T-helper 17 cell (primary cell): Measurements from ENCODE around the gene PTPN12. TPM values are rescaled to one million over a fixed set of nuclear protein-coding genes. Genes with fewer than 3 reads are reported as not detected.

ENCODE experiments used
- ATAC-seq: fragments of 150-1000 bp; cut with Tn5 transposase; 2 replicates; pipeline ENCODE4 v1.10.0; 2021; ENCODE audit warnings: mild to moderate bottlenecking, moderate library complexity
- DNase-seq, 3 donors: peaks; one replicate each; pipeline versions ENCODE4 v3.0.0 to v3.0.0-alpha.2; 2020 to 2021
- H3K9me3 ChIP-seq: one replicate; pipeline ENCODE4 v1.7.0; 2013; ENCODE audit warnings: low read length, mild to moderate bottlenecking; ENCODE audit not compliant: control insufficient read depth, poor library complexity, severe bottlenecking
- H3K27ac Mint-ChIP-seq: one replicate; pipeline ENCODE4 v1.8.0; 2022; ENCODE audit warnings: mild to moderate bottlenecking, moderate library complexity, mixed read lengths
- H3K27me3 Mint-ChIP-seq: one replicate; pipeline ENCODE4 v1.8.0; 2022; ENCODE audit warnings: mixed read lengths
- H3K36me3 Mint-ChIP-seq: one replicate; pipeline ENCODE4 v1.8.0; 2022; ENCODE audit warnings: low read depth, mixed read lengths
- H3K4me1 Mint-ChIP-seq: one replicate; pipeline ENCODE4 v1.8.0; 2022; ENCODE audit warnings: mild to moderate bottlenecking, mixed read lengths
- H3K4me3 Mint-ChIP-seq: one replicate; pipeline ENCODE4 v1.8.0; 2022; ENCODE audit warnings: mild to moderate bottlenecking, moderate library complexity, mixed read lengths
- total RNA-seq, 4 donors: library from RNA in 2 of 4; stranded (reverse) in 2 of 4; gene quantifications; one replicate each; pipeline ENCODE4 v1.2.3 and lab custom pipeline; 2022 to 2026

Gene PTPN12
- total RNA-seq, 2 donors from 2014 or later, result 15.5 to 70.8 TPM

GRCh38 chr7:77542895-77543294 lies 5.8 kb downstream of the PTPN12 start:
- Mint-ChIP-seq H3K4me3 (no peak overlapping the region), H3K36me3 (no peaks in the 10 kb centered on the region), H3K27me3 (no peaks in the 10 kb centered on the region), H3K27ac (peak overlapping the region; percentile 10), H3K4me1 (peaks cover 38% of the 10 kb centered on the region)
- no peaks in the 10 kb centered on the region for H3K9me3 ChIP-seq
- ATAC-seq, result no peak
- no peak for DNase-seq

GRCh38 chr7:77543910-77544309 lies 6.8 kb downstream of the PTPN12 start:
- no peaks in the 10 kb centered on the region for H3K9me3 ChIP-seq
- peak overlapping the region; percentile 10 for H3K27ac Mint-ChIP-seq
- H3K36me3 Mint-ChIP-seq, result no peaks in the 10 kb centered on the region
- DNase-seq (no peak), ATAC-seq (no peak)
- H3K27me3 Mint-ChIP-seq, result no peaks in the 10 kb centered on the region
- no peak overlapping the region for H3K4me3 Mint-ChIP-seq
- H3K4me1 Mint-ChIP-seq, result peaks cover 43% of the 10 kb centered on the region

GRCh38 chr7:77544518-77544917 lies 7.4 kb downstream of the PTPN12 start:
- ATAC-seq (no peak), DNase-seq (no peak)
- no peaks in the 10 kb centered on the region for H3K36me3 Mint-ChIP-seq
- H3K9me3 ChIP-seq, result no peaks in the 10 kb centered on the region
- no peak overlapping the region for H3K27ac Mint-ChIP-seq
- H3K4me3 Mint-ChIP-seq, result no peak overlapping the region
- H3K27me3 Mint-ChIP-seq, result no peaks in the 10 kb centered on the region
- peaks cover 42% of the 10 kb centered on the region for H3K4me1 Mint-ChIP-seq

GRCh38 chr7:77548206-77548605 lies 11.1 kb downstream of the PTPN12 start:
- ATAC-seq, result no peak

GRCh38 chr7:77549106-77549870 lies 12.2 kb downstream of the PTPN12 start:
- H3K27ac Mint-ChIP-seq, result no peak overlapping the region
- H3K4me1 Mint-ChIP-seq, result peaks cover 21% of the 10 kb centered on the region
- H3K4me3 Mint-ChIP-seq, result no peak overlapping the region
- no peaks in the 10 kb centered on the region for H3K27me3 Mint-ChIP-seq
- no peaks in the 10 kb centered on the region for H3K36me3 Mint-ChIP-seq
- no peak for ATAC-seq
- DNase-seq, result no peak
- no peaks in the 10 kb centered on the region for H3K9me3 ChIP-seq

More at GRCh38 chr7:77548206-77548605, 11.1 kb downstream of the PTPN12 start:
- H3K4me1 Mint-ChIP-seq, result peaks cover 28% of the 10 kb centered on the region
- no peaks in the 10 kb centered on the region for H3K9me3 ChIP-seq
- H3K36me3 Mint-ChIP-seq, result no peaks in the 10 kb centered on the region
- no peak overlapping the region for H3K27ac Mint-ChIP-seq
- no peak overlapping the region for H3K4me3 Mint-ChIP-seq
- no peak for DNase-seq
- H3K27me3 Mint-ChIP-seq, result no peaks in the 10 kb centered on the region

GRCh38 chr7:77550586-77550985 lies 13.5 kb downstream of the PTPN12 start:
- Mint-ChIP-seq H3K4me3 (no peak overlapping the region), H3K4me1 (peaks cover 26% of the 10 kb centered on the region), H3K27me3 (no peaks in the 10 kb centered on the region), H3K36me3 (no peaks in the 10 kb centered on the region), H3K27ac (no peak overlapping the region)
- ATAC-seq (no peak), DNase-seq (no peak)
- no peaks in the 10 kb centered on the region for H3K9me3 ChIP-seq

- Mint-ChIP-seq H3K4me3 (no peak overlapping the region), H3K36me3 (no peaks in the 10 kb centered on the region), H3K4me1 (peaks cover 16% of the 10 kb centered on the region), H3K27ac (no peak overlapping the region), H3K27me3 (no peaks in the 10 kb centered on the region)
- DNase-seq (no peak), ATAC-seq (no peak)
- no peaks in the 10 kb centered on the region for H3K9me3 ChIP-seq
These were observed 16.0 kb downstream of the PTPN12 start for GRCh38 chr7:77553123-77553522.

GRCh38 chr7:77558284-77558967 lies 21.3 kb downstream of the PTPN12 start:
- no peaks in the 10 kb centered on the region for H3K9me3 ChIP-seq
- H3K4me1 Mint-ChIP-seq, result peaks cover 20% of the 10 kb centered on the region
- no peak overlapping the region for H3K4me3 Mint-ChIP-seq
- DNase-seq, result no peak
- no peaks in the 10 kb centered on the region for H3K36me3 Mint-ChIP-seq
- H3K27me3 Mint-ChIP-seq, result no peaks in the 10 kb centered on the region
- no peak overlapping the region for H3K27ac Mint-ChIP-seq
- no peak for ATAC-seq

GRCh38 chr7:77561352-77561751 lies 24.3 kb downstream of the PTPN12 start:
- ATAC-seq (no peak), DNase-seq (no peak)
- H3K27ac Mint-ChIP-seq, result no peak overlapping the region
- H3K9me3 ChIP-seq, result no peaks in the 10 kb centered on the region
- H3K27me3 Mint-ChIP-seq, result no peaks in the 10 kb centered on the region
- peaks cover 20% of the 10 kb centered on the region for H3K4me1 Mint-ChIP-seq
- H3K4me3 Mint-ChIP-seq, result no peak overlapping the region
- H3K36me3 Mint-ChIP-seq, result no peaks in the 10 kb centered on the region

- Mint-ChIP-seq H3K4me3 (no peak overlapping the region), H3K27ac (no peak overlapping the region), H3K27me3 (no peaks in the 10 kb centered on the region), H3K36me3 (no peaks in the 10 kb centered on the region), H3K4me1 (peaks cover 20% of the 10 kb centered on the region)
- DNase-seq (no peak), ATAC-seq (no peak)
- H3K9me3 ChIP-seq, result no peaks in the 10 kb centered on the region
These were observed 26.2 kb downstream of the PTPN12 start for GRCh38 chr7:77563275-77563674.

GRCh38 chr7:77565917-77566316 lies 28.8 kb downstream of the PTPN12 start:
- no peaks in the 10 kb centered on the region for H3K27me3 Mint-ChIP-seq
- no peaks in the 10 kb centered on the region for H3K9me3 ChIP-seq
- peaks cover 12% of the 10 kb centered on the region for H3K4me1 Mint-ChIP-seq
- no peaks in the 10 kb centered on the region for H3K36me3 Mint-ChIP-seq
- no peak overlapping the region for H3K4me3 Mint-ChIP-seq
- no peak for ATAC-seq
- DNase-seq, result no peak
- no peak overlapping the region for H3K27ac Mint-ChIP-seq

GRCh38 chr7:77566421-77566820 lies 29.3 kb downstream of the PTPN12 start:
- DNase-seq (no peak), ATAC-seq (no peak)
- Mint-ChIP-seq H3K27ac (no peak overlapping the region), H3K4me3 (no peak overlapping the region), H3K36me3 (no peaks in the 10 kb centered on the region), H3K4me1 (peaks cover 10% of the 10 kb centered on the region), H3K27me3 (no peaks in the 10 kb centered on the region)
- H3K9me3 ChIP-seq, result no peaks in the 10 kb centered on the region

GRCh38 chr7:77569514-77570232 lies 32.6 kb downstream of the PTPN12 start:
- peaks cover 3% of the 10 kb centered on the region for H3K4me1 Mint-ChIP-seq
- peaks cover 5% of the 10 kb centered on the region for H3K36me3 Mint-ChIP-seq
- H3K27me3 Mint-ChIP-seq, result no peaks in the 10 kb centered on the region
- DNase-seq, result no peak
- no peak overlapping the region for H3K27ac Mint-ChIP-seq
- H3K4me3 Mint-ChIP-seq, result no peak overlapping the region
- no peaks in the 10 kb centered on the region for H3K9me3 ChIP-seq
- ATAC-seq, result no peak
